T-helper 1 cell treated with Interleukin-12 subunit alpha and Interleukin-12 subunit beta and Interleukin-4 antibody, amounts not matched to agents 30 ng/mL and 1 ng/mL, for 36 hours (primary cell): ENCODE measurements around the gene ST6GALNAC2. TPM values are rescaled to one million over a fixed set of nuclear protein-coding genes. Genes with fewer than 3 reads are reported as not detected.
"Not testable (repeated sequence)": the region's sequence is repeated elsewhere in the genome, so short reads cannot be mapped to it uniquely, and the experiment has no call there.

Experiments
- intact Hi-C: fragments of 100-400 bp; cut with micrococcal nuclease; formaldehyde crosslinking; loops from one replicate; pipeline ENCODE4 v1.15.1; 2024
- total RNA-seq: library from RNA; stranded (reverse); gene quantifications from 2 replicates; pipeline ENCODE4 v1.2.3, GENCODE V29; 2022

Gene ST6GALNAC2
- total RNA-seq, 1 donor from 2014 or later = not detected

DNA sequence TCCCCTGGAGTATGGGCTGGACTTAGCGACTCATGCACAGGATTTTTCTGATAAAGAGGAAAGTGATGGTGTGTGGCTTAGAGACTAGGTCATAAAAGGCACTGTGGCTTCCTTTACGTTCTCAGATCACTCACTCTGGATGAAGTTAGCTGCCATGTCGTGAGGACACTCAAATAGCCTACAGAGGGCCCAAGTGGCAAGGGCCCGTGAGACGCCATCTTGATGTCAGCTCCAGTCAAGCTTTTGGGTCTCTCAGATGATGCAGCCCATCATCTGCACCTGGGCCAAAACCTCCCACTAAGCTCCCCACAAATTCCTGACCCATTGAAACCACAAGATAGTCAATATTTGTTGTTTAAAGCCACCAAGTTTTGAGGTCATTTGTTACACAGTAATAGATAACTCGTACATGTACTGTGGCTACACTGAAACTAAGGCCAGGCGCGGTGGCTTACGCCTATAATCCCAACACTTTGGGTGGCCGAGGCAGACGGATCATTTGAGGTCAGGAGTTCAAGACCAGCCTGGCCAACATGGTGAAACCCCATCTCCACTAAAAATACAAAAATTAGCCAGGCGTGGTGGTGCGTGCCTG lies 14.7 kb downstream of the ST6GALNAC2 start:
- intact Hi-C loops = no loop called here

DNA sequence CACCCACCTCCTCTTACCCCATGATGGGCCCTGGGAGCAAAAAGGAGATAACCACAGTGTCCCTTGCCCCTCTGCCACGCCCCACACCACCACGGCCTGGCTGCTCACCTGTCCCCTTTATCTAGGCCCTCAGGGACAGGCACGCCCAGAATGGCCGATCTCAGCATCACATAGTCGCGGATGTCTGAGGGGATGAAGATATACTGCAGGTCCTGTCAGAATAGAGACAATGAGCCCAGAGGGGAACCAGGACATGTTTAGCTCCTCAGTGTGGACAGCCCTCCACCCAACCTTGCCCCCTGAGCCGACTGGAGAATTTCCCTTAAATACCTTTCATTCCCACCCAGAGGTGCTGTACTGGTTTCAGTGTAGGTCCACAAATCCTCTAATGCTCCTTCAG lies 15.2 kb downstream of the ST6GALNAC2 start:
- intact Hi-C loops = no loop called here

DNA sequence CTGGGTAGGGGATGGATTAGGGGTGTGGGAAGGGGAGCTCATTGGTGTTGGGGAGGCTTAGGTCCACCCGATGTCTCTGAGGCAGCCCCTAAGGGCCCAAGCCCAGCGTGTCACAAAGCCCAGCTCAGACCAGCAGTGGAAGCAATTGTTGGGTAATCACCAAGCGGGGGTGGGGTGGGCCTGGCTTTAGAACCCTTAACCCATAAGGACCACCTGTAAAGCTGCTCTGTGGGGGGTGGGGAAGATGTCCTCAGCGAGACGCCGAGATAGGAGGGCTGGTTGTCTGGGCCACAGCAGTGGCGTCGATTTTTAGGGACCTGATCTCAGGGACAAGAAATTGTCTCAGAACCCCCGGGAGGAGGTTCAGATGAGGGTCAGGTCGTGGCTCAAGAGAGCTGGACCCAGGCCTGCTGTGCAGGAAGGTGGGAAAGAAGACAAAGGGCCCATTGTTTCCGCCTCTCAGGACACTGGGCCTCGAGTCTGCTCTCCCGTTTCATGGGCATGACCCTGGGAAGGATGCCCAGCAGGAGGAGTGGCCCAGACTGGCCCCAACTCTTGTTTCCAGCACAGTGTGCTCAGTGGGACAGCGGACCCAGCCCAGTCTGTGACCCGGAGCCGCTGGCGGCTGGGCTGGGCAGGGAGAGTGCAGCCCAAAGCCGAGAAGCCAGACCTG lies 15.9 kb downstream of the ST6GALNAC2 start:
- intact Hi-C loops = no loop called here

DNA sequence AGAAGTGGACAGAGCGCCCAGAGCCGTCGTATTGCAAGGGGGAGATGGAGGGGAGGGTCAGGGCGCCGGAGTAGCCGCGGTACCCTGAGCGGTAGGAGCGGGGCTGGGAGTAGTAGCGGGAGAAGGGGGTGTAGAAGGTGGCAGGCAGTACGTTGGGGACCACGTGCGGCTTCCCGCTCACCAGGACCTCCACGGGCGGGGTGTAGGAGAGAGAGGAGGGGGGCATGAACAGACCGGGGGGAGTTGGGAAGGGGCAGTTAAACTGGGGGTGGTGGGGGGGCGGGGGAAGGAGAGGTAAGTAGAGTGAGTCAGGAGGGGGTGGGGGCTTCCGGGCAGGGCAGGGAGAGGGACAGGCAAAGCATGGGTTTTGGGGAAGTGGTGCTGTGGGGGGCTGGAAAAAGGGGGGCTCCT lies 16.8 kb downstream of the ST6GALNAC2 start:
- intact Hi-C loops = no loop called here

DNA sequence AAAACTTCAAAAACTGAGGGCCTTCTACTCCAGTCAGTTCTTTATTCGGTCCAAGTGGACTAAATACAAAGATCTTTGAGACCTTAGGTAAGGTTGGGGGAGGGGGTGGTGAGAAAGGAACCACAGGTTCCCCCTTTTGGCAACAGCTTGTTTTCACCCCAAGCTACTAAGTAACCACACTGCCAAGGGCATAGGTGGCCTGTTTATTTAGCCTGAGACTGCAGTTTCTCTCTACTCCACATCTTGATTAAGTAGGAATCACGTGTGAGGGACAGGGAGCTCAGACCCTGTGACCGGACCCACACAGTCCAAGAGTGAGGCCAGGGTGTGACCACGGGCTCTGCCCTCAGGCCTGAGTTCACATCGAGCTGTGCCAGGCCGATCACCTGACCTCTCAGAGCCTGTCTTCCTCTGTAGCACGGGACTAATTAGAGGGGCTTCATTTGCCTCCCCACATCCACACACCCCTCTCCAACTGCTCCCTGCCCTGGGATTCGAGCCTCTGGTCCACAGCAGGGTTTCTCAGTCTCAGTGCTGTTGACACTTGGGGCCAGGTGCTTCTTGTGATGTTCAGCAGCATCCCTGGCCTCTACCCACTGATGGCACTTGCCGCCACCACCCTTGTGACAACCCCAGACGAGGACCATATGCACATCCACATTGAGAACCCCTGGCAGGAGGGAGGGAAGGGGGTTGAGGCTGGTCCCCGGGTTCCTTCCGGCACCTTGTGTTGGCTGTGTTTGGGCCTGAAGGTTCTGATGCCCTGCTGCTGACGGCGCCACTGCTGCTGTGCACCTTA lies 17.8 kb downstream of the ST6GALNAC2 start:
- intact Hi-C loops = no loop called here

DNA sequence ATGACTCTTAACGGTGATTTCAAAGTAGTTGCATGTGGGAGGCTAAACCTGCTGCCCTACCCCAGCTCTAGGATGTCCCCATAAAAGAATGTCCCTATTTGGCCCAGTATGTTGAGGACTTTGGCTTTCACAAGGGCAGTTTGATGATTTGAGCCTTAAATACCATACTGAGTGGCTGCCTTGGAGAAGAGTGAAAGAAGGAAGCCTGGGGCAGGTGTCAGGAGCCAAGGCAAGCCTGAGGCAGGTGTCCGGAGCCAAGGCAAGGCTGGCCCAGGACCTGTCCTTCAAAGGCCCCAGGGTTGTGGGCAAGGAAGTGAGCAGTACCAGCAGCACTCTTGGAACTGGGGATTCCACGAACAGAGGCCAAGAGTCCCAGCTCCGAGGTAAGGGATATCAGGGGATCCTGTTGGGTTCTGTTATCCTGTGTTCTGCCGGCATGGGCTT lies 18.6 kb downstream of the ST6GALNAC2 start:
- intact Hi-C loops = no loop called here

DNA sequence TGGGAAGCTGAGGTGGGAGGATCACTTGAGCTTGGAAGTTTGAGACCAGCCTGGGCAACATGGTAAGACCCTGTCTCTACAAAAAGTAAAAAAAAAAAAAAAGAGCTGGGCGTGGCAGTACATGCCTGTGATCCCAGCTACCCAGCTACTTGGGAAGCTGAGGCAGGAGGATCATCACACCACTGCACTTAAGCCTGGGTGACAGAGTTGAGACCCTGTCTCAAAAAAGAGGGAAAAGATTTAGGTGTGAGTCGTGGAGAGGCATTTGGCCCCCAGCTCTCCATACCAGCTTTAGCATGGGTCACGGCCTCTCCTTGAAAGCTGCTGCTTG lies 19.1 kb downstream of the ST6GALNAC2 start:
- intact Hi-C loops = no loop called here

DNA sequence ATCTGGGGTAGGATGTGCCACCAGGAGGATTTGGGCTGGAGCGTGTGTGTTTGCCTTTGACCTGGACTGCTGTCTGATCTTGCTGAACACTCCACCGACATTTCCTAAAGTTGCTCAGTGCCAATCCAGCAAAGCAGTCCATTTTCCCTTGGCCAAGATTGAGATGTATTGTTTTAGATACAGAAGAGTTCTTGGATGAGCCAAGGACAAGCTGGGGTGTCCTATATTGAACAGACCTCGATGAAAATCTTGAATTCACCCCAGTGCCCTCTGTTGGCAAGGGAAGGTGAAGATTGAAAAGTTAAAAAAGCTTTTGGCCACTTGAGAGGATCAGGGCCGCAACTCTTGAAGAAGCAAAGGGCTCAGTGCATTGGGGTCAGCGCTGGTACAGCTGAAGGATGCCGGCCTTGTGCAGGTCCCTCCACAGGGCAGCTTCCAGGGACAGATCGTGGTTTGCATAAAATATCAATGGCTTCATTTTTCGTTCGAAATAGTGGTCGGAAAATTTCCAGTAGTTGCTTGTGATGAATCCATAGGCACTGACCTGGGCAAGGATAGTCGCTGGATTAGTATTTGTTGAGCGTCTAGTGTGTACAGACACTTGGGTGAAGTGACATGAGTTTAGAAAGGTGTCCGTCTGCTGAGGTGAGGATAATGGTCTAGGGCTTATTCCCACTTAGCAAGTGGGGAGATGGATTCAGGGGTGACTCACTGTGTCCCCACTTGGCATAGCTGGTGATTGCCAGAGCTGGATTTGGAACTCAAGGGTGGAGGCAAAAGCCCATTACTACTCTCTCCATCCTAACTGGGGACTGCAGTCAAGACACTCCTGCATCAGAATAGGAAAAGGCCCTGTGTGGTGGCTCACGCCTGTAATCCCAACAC lies 19.7 kb downstream of the ST6GALNAC2 start:
- intact Hi-C loops = no loop called here

DNA sequence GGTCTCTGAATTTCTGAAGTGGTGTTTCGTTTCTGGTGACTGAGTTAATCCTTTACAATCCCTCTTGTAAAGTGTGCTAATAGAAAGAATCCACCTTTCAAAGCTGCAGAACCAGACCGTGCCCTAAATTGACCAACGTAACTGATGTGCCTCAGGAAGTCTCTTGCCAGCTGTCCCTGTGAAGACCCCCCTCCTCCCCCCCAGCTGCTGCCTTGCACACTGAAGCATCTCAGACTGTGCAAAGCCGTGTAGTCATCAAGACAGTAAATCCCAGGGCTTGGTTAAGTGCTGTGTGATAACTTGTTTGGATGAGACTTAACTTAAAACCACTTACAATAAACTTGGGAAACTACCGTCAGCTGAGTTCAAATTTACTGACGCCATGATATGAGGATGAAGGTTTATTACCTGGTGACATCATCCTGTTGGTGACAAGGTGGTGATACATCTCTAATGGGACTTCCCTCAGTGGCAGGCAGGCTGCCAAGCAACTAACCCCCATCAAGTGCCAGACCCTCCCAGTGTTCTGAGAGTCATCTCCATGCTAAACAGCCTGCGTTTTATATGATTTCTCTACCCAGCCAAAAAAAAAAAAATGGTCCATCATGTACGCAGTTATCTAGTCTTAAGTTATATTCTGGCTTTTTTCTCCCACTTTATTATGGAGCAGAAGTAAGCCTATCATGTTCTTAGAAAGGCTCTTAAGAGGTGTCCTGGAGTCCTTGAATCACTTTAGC lies 20.5 kb downstream of the ST6GALNAC2 start:
- intact Hi-C loops = not testable (repeated sequence)

DNA sequence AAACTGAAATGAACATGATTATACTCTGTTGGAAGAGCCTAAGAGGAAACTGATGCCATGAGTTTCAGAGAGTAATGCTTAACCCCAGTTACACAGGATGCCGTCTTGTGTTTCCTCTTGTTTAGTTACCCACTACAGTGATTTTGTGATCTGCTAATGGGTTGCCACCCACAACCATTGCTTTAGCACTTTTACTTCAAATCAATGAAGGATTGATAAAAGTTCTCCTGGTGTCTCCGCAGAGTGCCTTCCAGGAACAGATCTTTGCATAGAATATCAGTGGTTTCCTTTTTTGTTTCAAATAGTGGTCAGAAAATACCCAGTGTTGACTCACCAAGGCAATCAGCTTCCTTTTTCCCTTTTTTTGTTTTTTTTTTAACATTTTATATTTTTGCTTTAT lies 22.3 kb downstream of the ST6GALNAC2 start:
- intact Hi-C loops = not testable (repeated sequence)

DNA sequence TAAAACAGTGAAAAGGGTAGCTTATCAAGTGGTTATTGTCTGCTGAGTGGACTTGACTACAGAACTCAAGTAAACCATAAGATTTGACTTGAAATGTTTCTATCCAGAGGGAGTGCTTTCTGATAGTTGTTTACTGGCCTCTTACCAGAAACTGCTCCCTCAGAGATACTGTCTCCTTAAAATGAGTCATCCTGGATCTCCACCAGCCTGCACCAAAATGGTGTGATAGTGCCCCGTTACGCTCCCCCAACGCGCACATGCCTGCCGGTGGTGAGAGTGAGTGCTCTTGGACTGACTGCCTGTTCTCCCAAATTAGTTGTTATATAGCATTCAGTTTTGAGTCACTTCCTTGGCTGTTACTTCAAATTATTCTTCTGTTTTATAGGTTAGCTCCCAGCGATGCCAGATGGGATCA lies 22.9 kb downstream of the ST6GALNAC2 start:
- intact Hi-C loops = no loop called here

DNA sequence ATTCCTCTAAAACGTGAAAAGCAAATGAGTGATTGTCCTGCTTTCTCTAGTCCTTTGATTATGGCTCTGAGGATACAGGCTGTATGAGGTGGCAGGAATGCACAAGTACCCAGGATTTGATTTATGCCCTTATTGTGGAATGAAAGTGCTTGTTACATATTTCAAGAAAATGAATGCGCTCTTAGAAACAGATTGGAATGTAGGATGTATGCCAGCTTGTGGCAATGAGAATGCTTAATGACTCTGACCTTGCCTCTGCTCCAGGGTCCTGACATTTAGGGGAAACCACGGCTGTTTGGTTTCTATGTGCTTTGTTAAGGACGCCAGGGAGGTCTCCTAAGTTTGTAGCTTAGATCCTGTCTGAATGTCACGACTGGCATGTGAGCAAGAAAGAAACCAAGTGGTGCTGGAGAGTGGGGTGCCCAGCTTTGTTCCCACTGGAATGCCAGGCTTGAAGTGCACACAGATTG lies 23.8 kb downstream of the ST6GALNAC2 start:
- intact Hi-C loops = no loop called here

DNA sequence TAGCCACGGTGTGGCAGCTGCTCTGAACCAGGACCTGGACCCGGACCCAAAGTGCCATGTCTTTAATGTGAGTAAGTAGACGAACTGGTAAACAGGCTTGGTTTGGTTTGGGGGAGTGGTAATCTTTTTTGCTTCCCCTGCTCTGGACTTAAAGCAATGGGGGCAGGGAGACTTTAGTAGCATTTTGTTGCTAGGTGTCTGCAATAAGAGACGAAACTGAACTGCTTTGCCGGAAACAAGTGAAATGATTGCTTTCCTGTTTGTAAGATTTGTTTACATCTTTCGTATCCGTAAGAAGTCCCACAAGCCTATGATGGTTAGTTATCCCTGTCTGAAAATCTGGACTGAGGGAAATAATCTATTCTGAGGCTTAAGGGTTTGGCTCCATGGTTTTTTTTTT lies 24.3 kb downstream of the ST6GALNAC2 start:
- intact Hi-C loops = no loop called here

DNA sequence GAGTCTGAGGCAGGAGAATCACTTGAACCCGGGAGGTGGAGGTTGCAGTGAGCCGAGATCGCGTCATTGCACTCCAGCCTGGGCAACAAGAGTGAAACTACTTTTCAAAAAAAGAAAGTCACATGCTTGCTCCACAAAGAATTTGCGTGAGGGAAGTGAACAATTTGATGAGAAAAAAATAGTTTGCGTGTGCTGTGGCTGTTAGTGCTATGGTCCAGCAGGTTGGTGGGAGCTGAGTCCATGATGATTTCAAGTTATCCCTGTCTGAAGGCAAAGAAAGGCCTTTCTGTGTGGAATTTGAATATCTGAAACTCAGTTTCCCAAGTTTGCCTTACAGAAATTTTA lies 24.8 kb downstream of the ST6GALNAC2 start:
- intact Hi-C loops = no loop called here

DNA sequence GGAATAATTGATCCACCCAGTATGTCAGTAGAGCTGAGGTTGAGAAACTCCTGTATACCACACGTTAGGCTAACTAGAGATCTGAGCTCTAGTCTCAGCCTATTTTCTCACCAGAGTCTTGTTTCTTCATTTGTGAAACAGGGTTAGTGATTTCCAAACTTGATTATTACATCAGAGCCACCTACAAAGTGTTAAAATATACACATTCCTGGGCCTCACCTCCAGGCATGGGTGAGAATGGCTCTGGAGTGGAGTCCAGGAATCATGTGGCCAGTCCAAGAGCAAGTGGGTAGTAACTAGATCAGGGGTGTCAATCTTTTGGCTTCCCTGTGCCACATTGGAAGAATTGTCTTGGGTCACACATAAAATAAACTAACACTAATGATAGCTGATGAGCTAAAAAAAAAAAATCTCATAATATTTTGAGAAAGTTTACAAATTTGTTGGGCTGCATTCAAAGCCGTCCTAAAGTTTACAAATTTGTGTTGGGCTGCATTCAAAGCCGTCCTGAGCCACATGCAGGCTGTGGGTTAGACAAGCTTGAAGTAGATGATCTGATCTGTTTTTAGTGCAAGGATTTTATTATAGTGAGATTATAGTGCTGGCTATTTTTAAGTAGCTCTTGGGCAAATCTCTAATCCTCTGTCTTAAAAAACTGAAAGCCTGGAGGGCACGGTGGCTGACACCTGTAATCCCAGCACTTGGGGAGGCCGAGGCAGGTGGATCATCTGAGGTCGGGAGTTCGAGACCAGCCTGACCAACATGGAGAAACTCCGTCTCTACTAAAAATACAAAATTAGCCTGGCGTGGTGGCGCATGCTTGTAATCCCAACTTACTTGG lies 25.4 kb downstream of the ST6GALNAC2 start:
- intact Hi-C loops = no loop called here

DNA sequence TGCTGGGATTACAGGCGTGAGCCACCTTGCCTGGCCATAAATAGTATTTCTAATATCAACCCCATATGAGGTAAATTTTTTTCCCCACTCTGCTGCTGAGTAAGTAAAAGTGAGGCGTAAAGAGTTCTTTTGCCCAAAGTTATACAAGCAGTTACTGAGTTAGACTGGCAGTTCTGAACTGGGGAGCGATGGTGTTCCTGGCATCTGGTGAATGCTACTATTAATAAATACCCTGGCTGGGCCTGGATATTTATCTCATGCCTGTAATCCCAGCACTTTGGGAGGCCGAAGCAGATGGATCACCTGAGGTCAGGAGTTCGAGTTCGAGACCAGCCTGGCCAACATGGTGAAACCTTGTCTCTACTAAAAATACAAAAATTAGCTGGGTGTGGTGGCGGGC lies 26.2 kb downstream of the ST6GALNAC2 start:
- intact Hi-C loops = not testable (repeated sequence)

DNA sequence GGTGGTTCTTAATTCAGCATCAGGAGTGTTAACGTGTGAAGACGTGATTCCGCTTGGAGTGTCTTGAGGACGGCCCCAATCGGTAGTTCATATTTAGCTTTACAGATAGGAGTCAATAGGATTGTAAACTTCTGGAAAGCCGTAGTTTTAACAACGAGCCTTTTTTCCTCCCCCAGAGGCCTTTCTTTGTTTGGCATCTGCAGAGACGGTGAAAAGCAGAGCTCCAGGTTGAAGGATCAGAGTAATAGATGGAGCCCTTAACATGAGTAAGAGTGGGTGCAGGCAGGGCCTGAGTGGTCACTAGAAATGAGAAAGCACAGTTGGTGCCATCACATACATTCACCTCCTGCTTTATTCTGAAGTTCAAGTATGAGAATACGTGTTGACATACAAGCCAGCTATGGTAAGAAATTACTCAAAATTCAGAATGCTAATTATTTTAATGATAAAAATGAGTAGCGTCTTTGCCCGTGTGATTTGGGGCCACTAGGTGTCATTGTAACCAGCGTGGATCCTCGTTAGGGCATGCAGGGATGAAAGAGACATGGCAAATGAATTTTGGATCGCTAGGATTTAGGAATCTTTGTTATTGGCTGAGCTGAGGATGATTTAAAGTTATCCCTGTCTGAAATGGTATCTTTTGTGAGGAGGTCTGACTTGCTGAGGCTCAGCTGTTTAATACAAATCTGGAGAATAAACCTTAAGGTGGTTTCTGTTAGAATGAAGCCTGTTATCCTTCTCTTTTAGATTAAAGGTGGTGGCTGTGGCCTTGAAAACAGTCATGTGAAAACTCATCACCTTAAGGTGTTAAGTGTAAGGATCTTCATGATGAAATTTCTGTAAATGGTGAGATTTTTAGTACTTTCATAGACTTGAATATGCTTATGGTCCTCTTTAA lies 27.2 kb downstream of the ST6GALNAC2 start:
- intact Hi-C loops = loop anchor here (1.0 kb wide), 1 partner anchor 123 kb away; no protein-coding TSS in a partner anchor

DNA sequence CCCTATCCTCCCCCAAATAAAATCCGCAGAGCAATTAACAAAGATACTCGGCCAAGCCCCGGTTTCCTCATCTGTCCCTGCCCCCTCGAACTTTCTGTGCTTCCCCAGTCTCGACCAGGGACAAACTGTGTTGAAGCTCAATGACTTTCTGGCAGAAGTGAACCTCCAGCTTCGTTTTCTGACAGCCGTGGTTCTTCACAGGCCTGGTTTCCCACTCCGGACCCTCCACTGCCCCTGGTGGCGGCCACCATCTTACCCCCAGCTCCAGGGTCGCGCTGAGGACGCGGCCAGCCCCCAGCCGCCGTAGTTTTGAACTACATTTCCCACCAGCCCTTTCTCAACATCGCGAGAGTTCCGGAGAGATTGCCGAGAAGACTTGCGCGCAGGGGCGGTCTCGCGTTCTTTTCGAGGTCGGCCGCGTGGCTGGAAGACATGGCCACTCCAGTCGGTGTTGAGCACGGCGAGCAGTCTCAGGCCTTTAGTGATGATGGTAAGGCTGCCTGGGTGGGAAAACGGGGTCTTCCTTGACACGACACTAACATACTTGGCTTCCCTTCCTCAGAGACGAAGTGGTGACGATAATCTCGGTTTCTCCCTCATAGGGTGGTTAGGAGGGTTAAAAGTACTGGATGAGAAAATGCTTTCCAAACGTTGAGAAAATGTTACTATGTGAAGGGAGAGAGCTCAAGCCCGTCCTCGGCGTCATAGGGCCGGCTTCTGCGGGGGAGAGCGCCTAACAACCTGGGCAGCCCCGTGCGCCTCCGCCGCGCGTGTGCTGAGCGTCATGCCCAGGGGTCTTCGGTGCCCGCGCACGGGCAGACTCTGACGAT lies 28.1 kb downstream of the ST6GALNAC2 start:
- intact Hi-C loops = loop anchor here (1.0 to 2.0 kb wide), 13 partner anchors 35 to 616 kb away; partner anchors contain the start of genes ACOX1, FBF1, JMJD6 and METTL23
